Measurements from ENCODE around the gene ATG9B. TPM values are rescaled to one million over a fixed set of nuclear protein-coding genes. Genes with fewer than 3 reads are reported as not detected.

ATG9B gene
- total and polyA plus RNA-seq, 2 of the 13 experiments (the other 11 are each of a cell fraction or from before 2014, with no cell fraction given), result 0.24 TPM; not detected in 1

- TF ChIP-seq NFATC3 (CRISPR knock-in tag; IDR thresholded peaks at IDR 0.05) (no peak), NR3C1 (CRISPR knock-in tag; IDR thresholded peaks at IDR 0.05) (no peak), GZF1 (CRISPR knock-in tag; IDR thresholded peaks at IDR 0.05) (no peak), ZZZ3 (CRISPR knock-in tag; IDR thresholded peaks at IDR 0.05; ENCODE audit: borderline replicate concordance) (no peak), ZBTB7B (CRISPR knock-in tag; IDR thresholded peaks at IDR 0.05) (no peak), ZNF724P (CRISPR knock-in tag; IDR thresholded peaks at IDR 0.05; ENCODE audit: borderline replicate concordance) (no peak), ZBTB10 (CRISPR knock-in tag; IDR thresholded peaks at IDR 0.05; ENCODE audit: borderline replicate concordance) (no peak), SP140L (CRISPR knock-in tag; IDR thresholded peaks at IDR 0.05; ENCODE audit: borderline replicate concordance) (no peak), HOXA5 (CRISPR knock-in tag; IDR thresholded peaks at IDR 0.05) (no peak; the same call in 1 of the 2 replicates), ZNF432 (CRISPR knock-in tag; IDR thresholded peaks at IDR 0.05; ENCODE audit: borderline replicate concordance) (no peak), KLF9 (CRISPR knock-in tag; IDR thresholded peaks at IDR 0.05; ENCODE audit: low read depth) (no peak), ZXDC (CRISPR knock-in tag; IDR thresholded peaks at IDR 0.05) (no peak), RBAK (CRISPR knock-in tag; IDR thresholded peaks at IDR 0.05) (no peak), SRSF4 (IDR thresholded peaks at IDR 0.05; ENCODE audit: low read depth, low read length, poor library complexity, severe bottlenecking) (no peak), ZFAT (CRISPR knock-in tag; conservative IDR thresholded peaks at IDR 0.05) (no peak)
- TF ChIP-seq, protein P1, sequence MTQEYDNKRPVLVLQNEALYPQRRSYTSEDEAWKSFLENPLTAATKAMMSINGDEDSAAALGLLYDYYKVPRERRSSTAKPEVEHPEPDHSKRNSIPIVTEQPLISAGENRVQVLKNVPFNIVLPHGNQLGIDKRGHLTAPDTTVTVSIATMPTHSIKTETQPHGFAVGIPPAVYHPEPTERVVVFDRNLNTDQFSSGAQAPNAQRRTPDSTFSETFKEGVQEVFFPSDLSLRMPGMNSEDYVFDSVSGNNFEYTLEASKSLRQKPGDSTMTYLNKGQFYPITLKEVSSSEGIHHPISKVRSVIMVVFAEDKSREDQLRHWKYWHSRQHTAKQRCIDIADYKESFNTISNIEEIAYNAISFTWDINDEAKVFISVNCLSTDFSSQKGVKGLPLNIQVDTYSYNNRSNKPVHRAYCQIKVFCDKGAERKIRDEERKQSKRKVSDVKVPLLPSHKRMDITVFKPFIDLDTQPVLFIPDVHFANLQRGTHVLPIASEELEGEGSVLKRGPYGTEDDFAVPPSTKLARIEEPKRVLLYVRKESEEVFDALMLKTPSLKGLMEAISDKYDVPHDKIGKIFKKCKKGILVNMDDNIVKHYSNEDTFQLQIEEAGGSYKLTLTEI (CRISPR knock-in tag; conservative IDR thresholded peaks at IDR 0.05), result no peak
- TF ChIP-seq, protein P2, sequence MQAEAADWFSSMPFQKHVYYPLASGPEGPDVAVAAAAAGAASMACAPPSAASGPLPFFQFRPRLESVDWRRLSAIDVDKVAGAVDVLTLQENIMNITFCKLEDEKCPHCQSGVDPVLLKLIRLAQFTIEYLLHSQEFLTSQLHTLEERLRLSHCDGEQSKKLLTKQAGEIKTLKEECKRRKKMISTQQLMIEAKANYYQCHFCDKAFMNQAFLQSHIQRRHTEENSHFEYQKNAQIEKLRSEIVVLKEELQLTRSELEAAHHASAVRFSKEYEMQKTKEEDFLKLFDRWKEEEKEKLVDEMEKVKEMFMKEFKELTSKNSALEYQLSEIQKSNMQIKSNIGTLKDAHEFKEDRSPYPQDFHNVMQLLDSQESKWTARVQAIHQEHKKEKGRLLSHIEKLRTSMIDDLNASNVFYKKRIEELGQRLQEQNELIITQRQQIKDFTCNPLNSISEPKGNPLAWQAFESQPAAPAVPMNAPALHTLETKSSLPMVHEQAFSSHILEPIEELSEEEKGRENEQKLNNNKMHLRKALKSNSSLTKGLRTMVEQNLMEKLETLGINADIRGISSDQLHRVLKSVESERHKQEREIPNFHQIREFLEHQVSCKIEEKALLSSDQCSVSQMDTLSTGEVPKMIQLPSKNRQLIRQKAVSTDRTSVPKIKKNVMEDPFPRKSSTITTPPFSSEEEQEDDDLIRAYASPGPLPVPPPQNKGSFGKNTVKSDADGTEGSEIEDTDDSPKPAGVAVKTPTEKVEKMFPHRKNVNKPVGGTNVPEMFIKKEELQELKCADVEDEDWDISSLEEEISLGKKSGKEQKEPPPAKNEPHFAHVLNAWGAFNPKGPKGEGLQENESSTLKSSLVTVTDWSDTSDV (CRISPR knock-in tag; IDR thresholded peaks at IDR 0.05), result no peak
- TF ChIP-seq, protein P3, sequence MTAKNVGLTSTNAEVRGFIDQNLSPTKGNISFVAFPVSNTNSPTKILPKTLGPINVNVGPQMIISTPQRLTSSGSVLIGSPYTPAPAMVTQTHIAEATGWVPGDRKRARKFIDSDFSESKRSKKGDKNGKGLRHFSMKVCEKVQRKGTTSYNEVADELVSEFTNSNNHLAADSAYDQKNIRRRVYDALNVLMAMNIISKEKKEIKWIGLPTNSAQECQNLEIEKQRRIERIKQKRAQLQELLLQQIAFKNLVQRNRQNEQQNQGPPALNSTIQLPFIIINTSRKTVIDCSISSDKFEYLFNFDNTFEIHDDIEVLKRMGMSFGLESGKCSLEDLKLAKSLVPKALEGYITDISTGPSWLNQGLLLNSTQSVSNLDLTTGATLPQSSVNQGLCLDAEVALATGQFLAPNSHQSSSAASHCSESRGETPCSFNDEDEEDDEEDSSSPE (CRISPR knock-in tag; IDR thresholded peaks at IDR 0.05), result no peak
These were observed 12.1 kb downstream of the ATG9B start (continued) for GRCh38 chr7:151012031-151012692.
